IMR-90 (cell line): Measurements from ENCODE around the gene CPA3. TPM values are rescaled to one million over a fixed set of nuclear protein-coding genes. Genes with fewer than 3 reads are reported as not detected.

ENCODE experiments used
- ATAC-seq: fragments of 200-7000 bp; cut with Tn5 transposase; 2 replicates; pipeline ENCODE4 v1.9.1; 2020; ENCODE audit warnings: low read depth, mild to moderate bottlenecking, moderate library complexity
- BruUV-seq: library from RNA; stranded (reverse); fragments of 400-500 nt; replicated peaks from 2 replicates; lab custom pipeline; 2021; lab: Mats Ljungman, UMichigan
- CTCF ChIA-PET: fragments of 300-600 bp; formaldehyde crosslinking; extraction: SDS; loops from one replicate; lab custom pipeline; 2021; ENCODE audit warnings: antibody characterized with exemption; lab: Yijun Ruan, JAX
- POLR2A ChIA-PET: fragments of 300-600 bp; sonication (Branson Sonifier 250); formaldehyde crosslinking; loops from one replicate; lab custom pipeline; 2022; ENCODE audit warnings: antibody characterized with exemption; ENCODE audit not compliant: unreplicated experiment; lab: Charles Lee
- DNase-seq: peaks from one replicate; pipeline ENCODE4 v3.0.0; 2013
- H2AFZ ChIP-seq: replicated peaks from 2 replicates; pipeline ENCODE3; 2013; ENCODE audit warnings: low read length, mild to moderate bottlenecking; ENCODE audit not compliant: poor library complexity
- H2AK5ac ChIP-seq: 2 replicates; pipeline ENCODE4 v1.6.1; 2013; ENCODE audit warnings: low read depth, low read length, inconsistent platforms
- H2AK9ac ChIP-seq: replicated peaks from 2 replicates; pipeline ENCODE3; 2013; ENCODE audit warnings: mild to moderate bottlenecking, low read depth, low read length, moderate library complexity; ENCODE audit not compliant: poor library complexity
- H2BK120ac ChIP-seq: 2 replicates; pipeline ENCODE4 v1.6.1; 2013; ENCODE audit warnings: low read depth, low read length, inconsistent platforms
- H2BK15ac ChIP-seq: 3 replicates; pipeline ENCODE4 v1.6.1; 2013; ENCODE audit warnings: low read depth, low read length, inconsistent platforms
- H2BK20ac ChIP-seq: 2 replicates; pipeline ENCODE4 v1.6.1; 2013; ENCODE audit warnings: low read depth, mild to moderate bottlenecking, inconsistent platforms, low read length, moderate library complexity
- H2BK5ac ChIP-seq: 2 replicates; pipeline ENCODE4 v1.6.1; 2013; ENCODE audit warnings: mild to moderate bottlenecking, low read depth, low read length, inconsistent platforms; ENCODE audit not compliant: poor library complexity, severe bottlenecking
- H3K14ac ChIP-seq: replicated peaks from 2 replicates; pipeline ENCODE4 v1.6.1; 2013; ENCODE audit warnings: low read depth, low read length, inconsistent platforms
- H3K18ac ChIP-seq: 2 replicates; pipeline ENCODE4 v1.6.1; 2013; ENCODE audit warnings: low read depth, low read length, control low read depth
- H3K23ac ChIP-seq: 2 replicates; pipeline ENCODE4 v1.6.1; 2013; ENCODE audit warnings: low read depth, low read length, inconsistent platforms
- H3K27ac ChIP-seq: 2 replicates; pipeline ENCODE4 v1.5.1; 2013; ENCODE audit warnings: mild to moderate bottlenecking, control low read depth, low read length; ENCODE audit not compliant: insufficient read depth
- H3K27me3 ChIP-seq: 2 replicates; pipeline ENCODE4 v1.6.1; 2013; ENCODE audit warnings: low read length; ENCODE audit not compliant: control insufficient read depth, insufficient read depth
- H3K36me3 ChIP-seq: 2 replicates; pipeline ENCODE4 v1.6.1; 2013; ENCODE audit warnings: low read length, mixed read lengths; ENCODE audit not compliant: control insufficient read depth, insufficient read depth
- H3K4ac ChIP-seq: 2 replicates; pipeline ENCODE4 v1.6.1; 2013; ENCODE audit warnings: low read depth, low read length, inconsistent platforms
- H3K4me1 ChIP-seq: 2 replicates; pipeline ENCODE4 v1.6.1; 2013; ENCODE audit warnings: low read length, mixed read lengths; ENCODE audit not compliant: control insufficient read depth, insufficient read depth
- H3K4me2 ChIP-seq: 2 replicates; pipeline ENCODE4 v1.6.1; 2013; ENCODE audit warnings: low read depth, mild to moderate bottlenecking, control low read depth, low read length, moderate library complexity
- H3K4me3 ChIP-seq: 2 replicates; pipeline ENCODE4 v1.5.1; 2013; ENCODE audit warnings: low read depth, mild to moderate bottlenecking, control low read depth, low read length, moderate library complexity; ENCODE audit not compliant: insufficient read depth
- H3K56ac ChIP-seq: 2 replicates; pipeline ENCODE4 v1.6.1; 2013; ENCODE audit warnings: low read length, inconsistent platforms; ENCODE audit not compliant: insufficient read depth; ENCODE audit errors: extremely low read depth
- H3K79me1 ChIP-seq, 2 experiments: 2 replicates each; pipeline ENCODE4 v1.6.1; 2013; ENCODE audit warnings: low read length in 2 of 2, inconsistent platforms in 1 of 2, low read depth in 1 of 2
- H3K9ac ChIP-seq: 2 replicates; pipeline ENCODE4 v1.6.1; 2013; ENCODE audit warnings: low read depth, low read length, control low read depth
- H3K9me1 ChIP-seq: 2 replicates; pipeline ENCODE4 v1.6.1; 2013; ENCODE audit warnings: low read length, inconsistent platforms; ENCODE audit not compliant: insufficient read depth
- H3K9me3 ChIP-seq: 2 replicates; pipeline ENCODE4 v1.6.1; 2013; ENCODE audit warnings: low read length; ENCODE audit not compliant: control insufficient read depth, insufficient read depth
- H4K20me1 ChIP-seq: 2 replicates; pipeline ENCODE4 v1.6.1; 2013; ENCODE audit warnings: low read length, inconsistent platforms; ENCODE audit not compliant: insufficient read depth
- H4K5ac ChIP-seq: 2 replicates; pipeline ENCODE4 v1.6.1; 2013; ENCODE audit warnings: mild to moderate bottlenecking, low read depth, low read length, control low read depth
- H4K8ac ChIP-seq, 2 experiments: 2 replicates each; pipeline ENCODE4 v1.6.1; 2013; ENCODE audit warnings: low read depth in 2 of 2, low read length in 2 of 2, control low read depth in 1 of 2, inconsistent platforms in 1 of 2
- H4K91ac ChIP-seq: 2 replicates; pipeline ENCODE4 v1.6.1; 2013; ENCODE audit warnings: low read depth, low read length, inconsistent platforms; ENCODE audit not compliant: insufficient read depth
- MAFK ChIP-seq: IDR thresholded peaks from 2 replicates; pipeline ENCODE4 v1.6.1; 2012; ENCODE audit warnings: low read depth, low read length, improper control_type of control experiment
- MXI1 ChIP-seq: IDR thresholded peaks from 2 replicates; pipeline ENCODE4 v1.6.1; 2012; ENCODE audit warnings: low read depth, mild to moderate bottlenecking, low read length, moderate library complexity, borderline replicate concordance
- POLR2A ChIP-seq: IDR thresholded peaks from 2 replicates; pipeline ENCODE4 v1.6.1; 2012; ENCODE audit warnings: mild to moderate bottlenecking, low read depth, low read length
- SMC3 ChIP-seq: fragments of 150-350 bp; IDR thresholded peaks from 2 replicates; pipeline ENCODE4 v1.6.1; 2016; ENCODE audit warnings: low read depth, mild to moderate bottlenecking, antibody characterized with exemption, low read length, moderate library complexity
- WGBS, 2 experiments: methylation state at CpG; one replicate each; pipeline versions ENCODE4 v1.1.5 to v1.1.7; 2013; ENCODE audit warnings: missing lambda C conversion rate in 2 of 2; ENCODE audit not compliant: insufficient read length in 1 of 2; ENCODE audit errors: extremely low coverage in 2 of 2; 5-methylcytosine and 5-hydroxymethylcytosine counted together
- dilution Hi-C: fragments of 300-500 bp; cut with HindIII; formaldehyde crosslinking; loops from one replicate; pipeline ENCODE4 v1.14.3; 2018; ENCODE audit warnings: low sequenced_read_pairs; ENCODE audit not compliant: unreplicated experiment
- in situ Hi-C: fragments of 300-500 bp; cut with MboI; formaldehyde crosslinking; loops from 3 replicates; pipeline ENCODE4 v1.14.3; 2019; ENCODE audit warnings: low sequenced_read_pairs, inconsistent platforms, mixed read lengths
- intact Hi-C: fragments of 100-400 bp; cut with micrococcal nuclease; formaldehyde crosslinking; loops from 2 replicates; pipeline ENCODE4 v1.10.0; 2022
- polyA plus RNA-seq, 3 experiments: library from polyadenylated mRNA; depleted of rRNA; stranded (reverse); fragments of >200 nt; gene quantifications; 2 replicates each; pipeline ENCODE4 v1.2.3, GENCODE V29; 2012; ENCODE audit warnings: low replicate concordance in 1 of 3
- total RNA-seq: library from RNA; depleted of rRNA; stranded (reverse); fragments of >200 nt; gene quantifications from 2 replicates; pipeline ENCODE4 v1.2.3, GENCODE V29; 2012

CPA3 gene
- total and polyA plus RNA-seq, 2 of the 4 experiments (the other 2 are of a cell fraction): 0.07 TPM; not detected in 1

DNA sequence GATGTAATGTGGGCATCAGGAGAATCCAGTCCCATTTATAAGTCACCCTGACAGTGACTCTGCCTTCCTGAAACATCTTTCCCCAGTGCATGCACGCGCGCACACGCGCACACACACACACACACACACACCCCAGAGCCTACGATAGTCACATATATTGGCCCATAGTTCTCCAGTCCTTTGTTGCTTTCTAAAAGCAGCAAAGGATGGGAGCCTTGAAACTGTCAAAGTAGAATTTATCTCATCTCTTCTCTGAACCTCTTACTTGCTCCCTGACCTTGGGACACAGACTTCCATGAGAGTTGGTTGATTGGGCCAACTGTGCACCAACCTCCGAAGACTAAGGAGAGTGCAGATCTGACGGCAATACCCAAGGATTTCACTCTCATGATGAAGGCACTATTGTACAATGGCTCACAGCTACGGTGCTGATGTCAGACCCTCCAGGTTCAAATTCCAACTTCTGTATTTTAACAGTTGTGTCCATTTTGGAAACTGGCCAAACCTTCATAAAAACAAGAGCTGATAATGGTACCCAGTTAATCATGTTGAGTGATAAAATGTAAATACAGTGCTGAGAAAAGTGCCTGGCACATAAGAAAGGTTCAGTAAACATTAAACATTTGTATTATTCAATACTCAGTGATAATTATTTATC is 8.3 kb downstream of the CPA3 start:
- Histone ChIP-seq H2AFZ (no peak overlapping the region), H2AK9ac (no peak overlapping the region), H2BK120ac (no peak overlapping the region), H4K5ac (no peak overlapping the region), H3K4me2 (no peak overlapping the region), H3K14ac (no peak overlapping the region), H3K9me1 (0 out of 2 replicates have a peak, but pooled peaks cover 3% of the 10 kb centered on the region), H2AK5ac (no peak overlapping the region), H3K18ac (no peak overlapping the region), H3K9ac (no peak overlapping the region), H4K20me1 (no peaks in the 10 kb centered on the region), H3K9me3 (no peaks in the 10 kb centered on the region), H3K27ac (no peak overlapping the region), H3K23ac (no peak overlapping the region), H3K4me1 (no peaks in the 10 kb centered on the region; the same call in 1 of the 2 replicates), H4K8ac (no peak overlapping the region), H2BK15ac (no peak overlapping the region), H3K4me3 (no peak overlapping the region), H3K79me1 (no peaks in the 10 kb centered on the region), H3K27me3 (no peaks in the 10 kb centered on the region), H4K91ac (no peak overlapping the region), H2BK20ac (no peak overlapping the region), H3K4ac (no peak overlapping the region), H2BK5ac (no peak overlapping the region), H3K56ac (no peak overlapping the region), H3K36me3 (no peaks in the 10 kb centered on the region)
- TF ChIP-seq SMC3: no peak
- TF ChIP-seq POLR2A: no peak
- TF ChIP-seq MAFK: no peak
- no peak for TF ChIP-seq MXI1
- dilution Hi-C loops (no loop called here), in situ Hi-C loops (no loop called here), intact Hi-C loops (no loop called here)
- CTCF ChIA-PET: interaction anchor here (0.6 to 1.4 kb wide), 2 partner anchors 10 to 37 kb away, joined by 3 to 6 read pairs; no protein-coding TSS in a partner anchor
- POLR2A ChIA-PET: no interaction called here
- no peak for ATAC-seq
- no peak for DNase-seq
- no TSS peak for BruUV-seq
- WGBS, 2 experiments: 80% methylated on average over 1 of the region's 9 CpGs; no CpG with 5 or more reads in 1 of the 2 experiments
